ENCODE results near the gene HIP1R.
A peak's percentile ranks its signal among the peaks of the same experiment; 100 is the strongest.
"Not testable (repeated sequence)": the region's sequence is repeated elsewhere in the genome, so short reads cannot be mapped to it uniquely, and the experiment has no call there.

HIP1R gene

DNA sequence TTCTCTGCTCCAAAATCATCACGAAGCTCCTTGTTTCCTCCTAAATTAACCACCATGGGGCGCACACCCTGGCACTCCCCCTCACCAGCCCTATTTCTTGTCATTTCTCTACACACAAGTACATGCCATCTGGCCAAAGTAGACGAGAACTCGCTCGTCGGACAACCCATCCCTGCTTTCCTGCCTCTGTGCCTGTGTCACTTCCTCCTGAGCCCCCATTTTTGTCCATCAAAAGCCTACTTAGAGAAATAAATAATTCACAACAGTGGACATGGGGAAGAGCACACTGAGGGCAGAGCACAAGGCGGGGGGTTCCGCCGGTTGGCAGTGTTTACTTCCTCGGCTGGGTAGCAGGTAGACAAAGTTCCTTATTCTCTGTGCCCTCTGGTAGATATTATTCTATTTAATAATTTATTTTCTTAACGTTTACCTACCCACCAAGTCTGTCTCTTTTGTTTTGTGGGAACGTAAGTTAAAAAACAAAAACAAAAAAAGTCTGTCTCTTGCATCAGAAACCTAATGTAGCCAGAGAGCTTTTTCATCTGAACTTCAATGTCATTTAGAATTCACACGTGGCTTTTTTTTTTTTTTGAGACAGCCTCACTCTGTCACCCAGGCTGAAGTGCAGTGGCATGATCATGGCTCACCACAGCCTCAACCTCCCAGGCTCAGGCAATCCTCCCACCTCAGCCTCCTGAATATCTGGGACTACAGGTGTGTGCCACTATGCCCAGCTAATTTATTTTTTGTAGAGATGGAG is 54.7 kb downstream of the HIP1R start:
- H3K27ac ChIP-seq, result peak overlapping the region; percentile 99
- no peak for DNase-seq (ENCODE audit: low read depth, low spot score)

DNA sequence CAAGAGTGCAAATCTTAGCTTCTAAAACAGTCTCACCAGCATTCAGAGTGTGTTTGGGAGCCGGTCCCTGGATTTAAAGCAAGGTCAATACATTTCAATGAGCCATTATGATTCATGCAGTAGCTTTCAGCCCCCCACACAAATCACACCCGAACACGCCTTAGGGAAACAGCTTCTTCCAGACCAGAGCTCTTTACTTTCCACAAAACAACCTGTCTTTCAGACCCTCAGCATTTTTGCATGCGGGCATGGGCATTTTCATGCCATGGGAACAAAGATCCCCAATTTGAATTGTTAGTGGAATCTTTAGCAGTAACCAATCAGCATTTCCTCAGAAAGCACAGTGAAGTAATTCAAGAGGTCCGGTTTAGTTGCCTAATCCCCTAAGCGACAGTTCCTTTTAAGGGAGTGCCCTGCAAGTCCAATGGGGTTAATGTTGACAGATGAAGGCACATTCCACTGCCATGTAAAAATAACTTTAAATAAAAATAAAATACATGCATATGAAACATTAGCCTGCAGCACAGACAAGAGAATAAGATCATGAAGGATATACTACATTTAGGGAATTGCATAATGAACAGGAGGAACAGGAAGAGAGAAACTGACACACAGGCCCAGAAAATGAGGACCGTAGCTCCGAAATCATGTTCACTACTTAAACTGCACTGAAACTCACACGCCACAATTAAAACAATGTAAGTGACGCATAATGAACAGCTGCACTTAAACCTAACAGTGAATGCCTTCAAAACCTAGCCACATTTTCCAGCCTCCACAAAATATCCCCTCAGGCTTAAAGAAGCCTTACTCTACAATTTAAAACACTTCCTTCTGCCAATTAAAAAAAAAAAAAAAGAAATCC is 56.6 kb downstream of the HIP1R start:
- H3K27ac ChIP-seq, result peak overlapping the region; percentile 99
- no peak for DNase-seq (ENCODE audit: low read depth, low spot score)

DNA sequence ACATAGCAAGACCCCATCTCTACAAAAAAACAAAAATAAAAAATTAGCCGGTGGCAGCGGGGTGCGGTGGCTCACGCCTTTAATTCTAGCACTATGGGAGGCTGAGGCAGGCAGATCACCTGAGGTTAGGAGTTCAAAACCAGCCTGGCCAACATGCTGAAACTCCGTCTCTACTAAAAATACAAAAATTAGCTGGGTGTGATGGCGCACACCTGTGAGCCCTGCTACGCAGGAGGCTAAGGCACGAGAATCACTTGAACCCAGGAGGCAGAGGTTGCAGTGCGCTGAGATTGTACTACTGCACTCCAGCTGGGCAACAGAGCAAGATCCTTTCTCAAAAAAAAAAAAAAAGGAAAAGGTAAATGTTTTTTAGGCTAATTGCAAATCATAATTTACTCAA is 57.5 kb downstream of the HIP1R start:
- DNase-seq (ENCODE audit: low read depth, low spot score), result not testable (repeated sequence)
- H3K27ac ChIP-seq, result peak overlapping the region; percentile 99

DNA sequence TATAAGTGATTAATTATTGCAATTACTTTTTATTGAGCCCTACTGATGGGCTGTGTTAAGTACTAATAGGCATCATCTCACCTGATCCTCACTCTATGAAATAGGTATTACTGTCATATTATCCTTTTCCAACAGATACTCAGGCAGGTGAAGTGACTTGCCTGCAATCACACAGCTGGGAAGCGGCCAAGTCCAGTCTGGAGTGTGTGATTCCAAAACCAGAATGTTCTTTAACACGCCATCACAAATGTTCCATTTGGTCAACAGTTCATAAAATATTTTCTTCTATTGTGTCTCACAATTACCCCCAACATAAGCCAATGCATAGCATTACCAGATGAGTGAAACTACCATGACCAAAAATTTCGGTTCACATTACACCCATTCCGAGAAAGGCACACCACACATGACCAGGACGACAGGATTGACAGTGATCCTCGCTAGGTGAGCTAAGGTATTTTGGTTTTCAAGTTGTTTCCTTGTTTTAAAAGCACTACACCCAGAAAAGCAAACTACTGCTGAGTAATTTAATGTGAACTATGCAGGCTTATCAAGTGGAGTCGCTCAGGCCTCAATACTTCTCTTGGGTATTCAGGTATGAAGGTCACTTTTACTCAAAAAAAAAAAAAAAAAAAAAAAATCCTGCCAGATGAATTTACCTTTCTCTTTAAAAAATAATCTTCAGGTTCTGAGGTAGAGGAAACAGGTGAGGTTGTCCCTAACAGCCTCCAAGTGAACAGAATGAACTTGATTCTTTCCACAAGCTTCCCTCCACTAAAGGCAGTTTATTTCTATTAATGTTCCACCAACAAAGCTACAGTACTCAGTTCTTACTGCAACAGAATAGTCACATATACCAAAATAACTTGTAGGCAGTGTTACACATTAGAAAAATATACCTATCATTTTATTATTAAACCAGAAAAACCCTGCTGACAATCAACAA is 58.2 kb downstream of the HIP1R start:
- no peak for DNase-seq (ENCODE audit: low read depth, low spot score)
- peak overlapping the region; percentile 99 for H3K27ac ChIP-seq

DNA sequence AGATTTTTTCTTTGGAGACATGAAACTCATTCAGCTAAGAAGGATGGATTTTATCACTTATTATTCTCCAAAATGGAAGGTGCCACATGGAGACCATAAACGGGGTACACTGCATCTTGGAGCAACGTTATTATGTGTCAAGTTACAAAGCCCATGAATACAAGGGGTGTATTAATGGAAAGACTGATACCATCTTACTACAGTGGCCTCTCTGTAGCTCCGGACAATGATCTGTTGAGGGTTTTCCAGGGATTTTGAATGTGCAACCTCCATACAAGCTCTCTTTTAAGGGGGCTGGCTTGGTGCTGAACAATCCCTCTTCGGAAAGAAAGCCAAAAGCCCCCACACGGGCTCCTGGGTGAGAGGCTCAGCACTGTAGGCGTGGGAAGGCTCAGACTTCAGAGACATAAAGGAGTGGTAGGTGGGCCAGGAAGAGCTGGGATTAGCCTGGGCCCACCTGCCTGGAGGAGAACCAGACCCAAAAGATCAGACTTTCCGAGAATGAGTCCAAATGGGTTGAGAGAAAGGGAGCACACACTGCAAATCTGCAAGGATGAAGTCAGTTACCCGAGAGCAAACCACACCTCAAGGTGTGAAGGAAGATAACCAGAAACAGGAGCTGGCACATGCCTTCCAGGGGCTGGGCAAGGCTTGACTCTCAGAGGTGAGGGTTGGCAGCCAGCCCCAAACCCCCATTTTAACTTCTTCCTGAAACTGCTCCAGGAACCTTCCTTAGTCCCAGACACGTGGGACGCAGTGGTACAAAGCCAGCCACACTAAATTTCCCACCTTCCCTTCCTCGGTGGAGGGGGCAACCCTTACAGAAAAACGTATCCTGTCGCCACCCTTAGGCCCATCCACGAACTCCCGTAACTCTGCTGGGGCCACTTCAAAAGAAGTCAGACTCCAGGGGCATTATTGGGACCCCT is 59.2 kb downstream of the HIP1R start:
- no peak for DNase-seq (ENCODE audit: low read depth, low spot score)
- H3K27ac ChIP-seq, result peak overlapping the region; percentile 99

DNA sequence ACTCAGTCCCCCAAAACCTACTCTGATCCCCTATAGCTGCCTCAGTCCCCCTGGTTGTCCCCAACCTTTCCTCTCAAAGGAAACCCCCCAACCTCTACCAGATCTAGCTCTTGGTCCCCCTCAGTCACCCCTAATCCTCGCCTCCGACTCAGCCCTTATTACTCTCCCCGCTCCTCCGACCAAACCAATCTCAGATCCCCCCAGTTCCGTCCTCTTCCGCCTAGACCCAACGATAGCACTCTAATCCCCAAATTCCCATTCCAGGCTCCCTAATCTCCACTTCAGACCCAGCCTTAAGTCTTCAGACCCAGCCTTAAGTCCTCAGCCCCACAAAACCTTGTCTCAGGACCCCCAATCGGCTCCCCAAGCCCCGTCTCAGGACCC is 60.1 kb downstream of the HIP1R start:
- DNase-seq (ENCODE audit: low read depth, low spot score), result no peak
- H3K27ac ChIP-seq, result peak overlapping the region; percentile 99

DNA sequence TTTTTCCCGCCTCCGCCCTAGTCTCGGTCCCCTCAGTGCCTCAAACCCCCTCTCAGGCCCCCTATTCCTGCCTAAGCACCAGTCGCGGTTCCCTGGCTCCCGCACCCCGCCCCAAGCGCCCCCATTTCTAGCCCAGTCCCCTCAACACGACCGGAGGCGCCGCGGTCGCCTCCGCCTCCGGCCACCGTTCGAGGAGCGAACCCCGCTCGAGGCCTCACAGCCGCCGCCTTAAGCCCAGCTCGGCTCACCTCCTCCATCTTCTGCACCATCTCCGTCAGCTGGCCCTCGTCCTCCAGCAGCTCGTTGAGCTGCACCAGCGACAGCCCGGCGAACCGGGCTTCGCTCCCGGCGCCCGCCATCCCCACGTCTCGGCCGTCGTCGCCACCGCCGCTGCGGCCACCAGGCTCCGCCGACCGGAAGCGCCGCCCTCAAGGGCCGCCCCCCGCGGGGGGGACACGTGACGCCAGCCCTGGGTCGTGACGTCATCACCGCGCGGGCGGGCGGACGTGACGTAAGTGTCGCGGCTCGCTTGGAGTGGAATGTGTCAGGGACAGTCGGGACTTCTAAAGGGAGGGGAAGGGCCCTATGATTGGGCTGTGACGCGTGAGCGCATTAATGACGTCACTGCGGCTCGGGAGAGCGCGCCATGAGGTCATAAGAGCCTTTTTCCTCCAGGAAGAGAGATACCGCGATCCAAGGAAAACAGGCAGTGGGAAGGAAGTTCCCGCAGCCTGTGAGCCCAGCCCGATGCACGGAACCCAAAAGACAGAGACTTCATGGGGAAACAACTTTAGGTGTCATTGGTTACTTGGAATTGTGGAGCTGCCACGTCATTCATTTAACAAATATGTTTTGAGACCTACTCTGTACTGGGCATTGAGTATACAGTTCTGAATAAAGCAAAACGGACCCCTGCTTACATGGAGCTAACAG is 60.7 kb downstream of the HIP1R start, which contains the start of gene VPS37B:
VPS37B (minus strand) TSS at position 421 of the 933 bp plus-strand sequence; CDS start at position 359, 62 bp downstream.
- DNase-seq (ENCODE audit: low read depth, low spot score), result no peak
- H3K27ac ChIP-seq, result peak within 1 kb of the TSS; percentile 99

DNA sequence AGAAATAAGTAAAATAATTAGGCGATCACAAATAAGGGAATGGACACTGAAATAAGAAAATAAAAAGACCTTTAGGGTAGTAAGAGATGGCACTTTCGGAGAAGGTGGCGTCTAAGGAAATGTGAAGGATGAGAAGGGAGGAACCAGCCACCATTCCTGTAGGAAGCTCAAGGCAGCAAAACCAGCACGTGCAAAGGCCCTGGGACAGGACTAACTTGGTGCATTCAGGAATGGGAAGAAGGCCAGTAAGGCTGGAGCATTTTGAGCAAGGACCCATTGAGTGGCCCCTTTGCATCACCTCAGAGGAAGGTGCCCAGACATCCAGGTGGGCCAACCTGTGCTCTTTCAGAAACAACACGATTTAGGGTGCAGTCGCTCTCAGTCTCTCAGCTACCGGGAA is 61.4 kb downstream of the HIP1R start:
- no peak for DNase-seq (ENCODE audit: low read depth, low spot score)

DNA sequence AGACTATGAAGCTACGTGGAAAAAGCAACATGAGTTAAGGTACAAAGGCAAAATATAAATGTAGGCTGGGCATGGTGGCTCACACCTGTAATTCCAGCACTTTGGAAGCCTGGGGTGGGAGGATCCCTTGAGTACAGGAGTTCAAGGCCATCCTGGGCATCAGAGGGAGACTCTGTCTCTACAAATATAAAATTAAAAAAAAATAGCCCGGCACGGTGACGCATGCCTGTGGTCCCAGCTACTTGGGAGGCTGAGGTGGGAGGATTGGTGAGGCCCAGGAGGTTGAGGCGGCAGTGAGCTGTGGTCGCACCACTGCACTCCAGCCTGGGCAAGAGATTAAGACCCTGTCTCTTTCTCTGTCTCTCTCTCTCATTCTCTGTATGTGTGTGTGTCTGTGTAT is 64.6 kb downstream of the HIP1R start:
- no peak for DNase-seq (ENCODE audit: low read depth, low spot score)
- H3K27ac ChIP-seq, result peak overlapping the region; percentile 99

More for the DNA sequence above, 61.4 kb downstream of the HIP1R start:
- peak overlapping the region; percentile 99 for H3K27ac ChIP-seq

DNA sequence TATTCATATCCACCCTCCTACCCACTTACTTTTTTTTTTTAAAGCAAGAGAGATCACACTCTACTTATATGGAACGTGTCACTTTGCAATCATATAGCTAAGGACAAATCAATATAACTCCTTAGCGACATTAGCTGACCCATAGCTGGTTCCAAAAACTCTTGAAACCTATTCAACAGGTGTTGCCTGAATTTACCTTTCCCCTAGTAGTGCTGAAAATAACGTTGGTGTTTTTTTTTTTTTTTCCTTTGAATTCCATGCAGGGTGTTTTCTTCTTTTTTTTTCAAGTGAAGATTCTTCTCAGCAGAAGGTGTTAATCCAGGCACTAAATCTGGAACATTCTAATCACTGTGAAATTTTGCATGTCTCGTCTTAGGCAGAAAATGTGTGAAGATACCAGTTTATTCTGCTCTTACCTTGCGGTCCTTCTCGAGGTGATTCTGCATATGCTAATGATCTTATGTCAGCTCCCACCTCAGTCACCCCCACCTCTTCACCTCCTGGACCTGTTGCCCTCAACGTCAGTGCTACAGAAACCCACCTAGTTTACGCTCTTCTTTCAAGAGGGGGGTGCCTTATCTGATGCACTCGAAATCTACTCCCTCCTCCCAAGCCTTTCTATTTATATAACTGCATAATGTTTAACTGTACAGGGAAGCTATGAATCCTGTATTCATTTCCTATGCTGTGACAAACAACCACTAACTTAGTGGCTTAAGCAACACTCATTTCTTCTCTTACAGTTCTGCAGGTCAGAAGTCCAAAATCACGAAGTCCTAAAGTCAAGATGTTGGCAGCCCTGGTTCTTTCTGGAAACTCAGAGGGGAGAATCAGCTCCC is 67.8 kb downstream of the HIP1R start:
- H3K27ac ChIP-seq, result no peak overlapping the region
- no peak for DNase-seq (ENCODE audit: low read depth, low spot score)

DNA sequence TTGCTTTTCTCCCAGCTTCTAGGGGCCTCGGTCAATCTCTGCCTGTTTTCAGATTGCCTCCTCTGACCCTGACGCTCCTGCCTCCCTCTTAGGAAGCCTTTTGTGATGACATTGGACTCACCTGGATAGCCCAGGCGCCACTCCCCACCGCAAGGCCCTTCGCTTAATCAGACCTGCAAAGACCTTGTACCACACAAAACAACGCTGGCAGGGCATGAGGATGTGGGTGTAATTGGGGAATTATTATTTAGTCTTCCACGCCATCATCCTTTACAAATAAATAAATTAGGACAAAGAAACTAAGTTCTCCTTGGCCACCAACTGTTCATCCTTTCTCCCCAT is 68.4 kb downstream of the HIP1R start:
- no peak overlapping the region for H3K27ac ChIP-seq
- DNase-seq (ENCODE audit: low read depth, low spot score), result no peak

DNA sequence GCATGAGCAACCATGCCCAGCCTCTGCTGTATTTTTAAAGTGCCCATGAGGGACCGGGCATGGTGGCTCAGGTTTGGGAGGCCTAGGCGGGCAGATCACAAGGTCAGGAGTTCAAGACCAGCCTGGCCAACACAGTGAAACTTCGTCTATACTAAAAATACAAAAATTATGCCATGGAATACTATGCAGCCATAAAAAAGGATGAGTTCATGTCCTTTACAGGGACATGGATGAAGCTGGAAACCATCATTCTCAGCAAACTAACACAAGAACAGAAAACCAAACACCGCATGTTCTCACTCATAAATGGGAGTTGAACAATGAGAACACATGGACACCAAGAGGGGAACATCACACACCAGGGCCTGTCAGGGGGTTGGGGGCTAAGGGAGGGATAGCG is 70.0 kb downstream of the HIP1R start:
- DNase-seq (ENCODE audit: low read depth, low spot score); H3K27ac ChIP-seq: not testable (repeated sequence)

DNA sequence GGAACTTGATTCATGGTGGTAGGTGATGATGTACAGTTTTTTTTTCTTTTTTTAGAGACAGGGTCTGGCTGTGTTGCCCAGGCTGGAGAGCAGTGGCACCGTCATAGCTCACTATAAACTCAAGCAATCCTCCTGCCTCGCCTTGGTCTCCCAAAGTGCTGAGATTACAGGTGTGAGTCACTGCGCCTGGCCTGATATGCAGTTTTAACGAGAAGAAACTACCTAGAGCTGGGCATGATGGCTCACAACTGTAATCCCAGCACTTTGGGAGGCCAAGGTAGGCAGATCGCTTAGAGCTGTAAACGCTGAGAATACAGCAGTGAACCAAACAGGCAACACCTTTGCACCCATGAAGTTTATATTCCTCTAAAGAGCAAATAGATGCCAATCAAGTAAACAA is 73.7 kb downstream of the HIP1R start:
- no peak overlapping the region for H3K27ac ChIP-seq

DNA sequence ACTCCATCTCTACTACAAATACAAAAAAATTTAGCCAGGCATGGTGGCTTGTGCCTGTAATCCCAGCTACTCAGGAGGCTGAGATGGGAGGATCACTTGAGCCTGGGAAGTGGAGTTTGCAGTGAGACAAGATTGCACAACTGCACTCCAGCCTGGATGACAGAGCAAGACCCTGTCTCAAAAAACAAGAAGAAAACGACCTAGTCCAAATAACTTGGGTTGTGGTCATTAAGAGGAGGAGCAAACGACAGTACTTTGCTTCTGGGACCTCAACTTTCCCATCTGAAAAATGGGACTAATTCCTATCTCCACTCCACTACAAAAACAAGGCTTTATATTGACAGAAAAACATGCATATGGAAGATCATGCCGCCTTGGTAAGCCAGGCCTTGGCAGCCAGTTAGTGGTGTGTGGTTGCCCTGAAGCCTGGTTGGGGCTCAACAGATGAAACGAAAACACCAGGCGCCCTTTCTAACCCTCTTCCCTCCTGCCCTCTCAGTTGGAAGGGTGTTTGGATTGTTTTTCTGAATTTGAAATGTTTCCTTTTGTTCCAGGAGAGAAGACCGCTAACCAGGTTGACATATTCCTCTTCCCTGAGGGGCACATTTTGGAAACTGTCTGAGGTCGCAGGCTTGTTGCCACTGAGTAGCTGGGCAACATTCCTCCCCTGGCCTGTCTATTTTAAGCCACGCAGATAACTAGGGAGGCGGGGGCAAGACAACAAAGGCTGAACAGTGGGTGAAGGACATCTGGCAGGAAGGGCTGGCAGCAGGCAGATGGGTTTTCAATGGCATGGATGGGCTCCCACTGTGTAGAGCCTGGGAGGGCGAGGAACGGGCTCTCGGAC is 74.4 kb downstream of the HIP1R start:
- H3K27ac ChIP-seq, result no peak overlapping the region
- DNase-seq (ENCODE audit: low read depth, low spot score), result no peak

More for the DNA sequence above, 73.7 kb downstream of the HIP1R start:
- no peak for DNase-seq (ENCODE audit: low read depth, low spot score)

Data from epithelial cell of prostate (primary cell).